Suppressor macrophage (primary cell): ENCODE results near the gene GPR143.
"Not testable (repeated sequence)": the region's sequence is repeated elsewhere in the genome, so short reads cannot be mapped to it uniquely, and the experiment has no call there.

Experiments
- DNase-seq, 4 experiments: peaks; one replicate each; pipeline ENCODE4 v3.0.0-alpha.2; 2020 to 2022
- total RNA-seq, 17 experiments: gene quantifications; one replicate each; lab custom pipeline; 2026; ENCODE audit warnings: mixed read lengths in 6 of 17, inconsistent platforms in 3 of 17; lab: John Stamatoyannopoulos, UW

Gene GPR143
- 0 to 1.2 (median 0.05) reads per million in 17 experiments for total RNA-seq

DNA sequence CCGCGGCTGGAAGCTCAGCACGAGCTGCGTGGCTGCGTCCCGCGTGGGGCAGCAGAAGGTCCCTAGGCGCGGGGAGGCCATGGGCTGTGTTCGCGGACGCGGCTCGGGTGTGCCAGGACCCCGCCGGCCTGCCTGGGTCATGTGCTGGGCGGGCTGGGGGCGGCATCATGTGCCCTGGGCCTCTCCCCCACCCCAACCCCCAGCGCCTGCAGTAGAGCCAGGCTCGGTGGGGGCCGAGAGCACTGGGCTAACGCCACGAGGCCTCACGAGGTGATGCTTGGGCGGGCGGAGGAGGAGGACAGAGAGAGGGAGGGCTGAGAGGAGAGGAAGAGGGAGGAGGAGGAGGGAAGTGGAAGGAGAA lies at the start of gene GPR143:
Gene GPR143 (minus strand): TSS at position 111 of the 361 bp plus-strand sequence. CDS start 30 bp downstream, at position 81.
- no peak for DNase-seq

DNA sequence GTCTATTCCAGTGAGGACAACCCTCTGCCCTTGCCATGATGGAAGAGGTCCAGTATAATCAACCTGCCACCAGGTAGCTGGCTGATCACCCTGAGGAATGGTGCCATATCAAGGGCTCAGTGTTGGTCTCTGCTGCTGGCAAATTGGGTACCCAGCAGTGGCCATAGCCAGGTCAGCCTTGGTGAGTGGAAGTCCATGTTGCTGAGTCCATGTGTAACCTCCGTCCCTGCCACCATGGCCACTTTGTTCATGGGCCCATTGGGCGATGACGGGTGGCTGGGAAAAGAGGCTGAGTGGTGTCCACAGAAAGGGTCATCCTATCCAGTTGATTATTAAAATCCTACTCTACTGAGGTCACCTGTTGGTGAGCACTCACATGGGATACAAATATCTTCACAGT lies 45.4 kb upstream of the GPR143 start:
- DNase-seq = not testable (repeated sequence)

DNA sequence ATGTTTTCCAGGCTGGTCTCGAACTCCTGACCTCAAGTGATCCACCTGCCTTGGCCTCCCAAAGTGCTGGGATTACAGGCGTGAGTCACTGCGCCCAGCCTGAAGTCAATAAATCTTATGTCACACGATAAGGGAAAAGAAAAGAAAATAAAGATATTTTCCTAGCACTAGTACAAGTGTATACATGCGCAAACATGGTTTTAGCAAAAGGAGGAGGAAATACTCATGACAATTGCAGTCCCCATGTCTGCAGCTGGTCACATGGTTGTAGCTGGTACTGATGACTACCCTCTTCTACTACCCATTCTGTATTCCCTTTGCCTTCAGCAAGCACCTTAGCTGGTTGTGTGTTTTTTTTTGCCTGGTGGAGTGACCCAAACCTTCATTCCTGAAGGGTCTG lies 44.2 kb upstream of the GPR143 start:
- not testable (repeated sequence) for DNase-seq

DNA sequence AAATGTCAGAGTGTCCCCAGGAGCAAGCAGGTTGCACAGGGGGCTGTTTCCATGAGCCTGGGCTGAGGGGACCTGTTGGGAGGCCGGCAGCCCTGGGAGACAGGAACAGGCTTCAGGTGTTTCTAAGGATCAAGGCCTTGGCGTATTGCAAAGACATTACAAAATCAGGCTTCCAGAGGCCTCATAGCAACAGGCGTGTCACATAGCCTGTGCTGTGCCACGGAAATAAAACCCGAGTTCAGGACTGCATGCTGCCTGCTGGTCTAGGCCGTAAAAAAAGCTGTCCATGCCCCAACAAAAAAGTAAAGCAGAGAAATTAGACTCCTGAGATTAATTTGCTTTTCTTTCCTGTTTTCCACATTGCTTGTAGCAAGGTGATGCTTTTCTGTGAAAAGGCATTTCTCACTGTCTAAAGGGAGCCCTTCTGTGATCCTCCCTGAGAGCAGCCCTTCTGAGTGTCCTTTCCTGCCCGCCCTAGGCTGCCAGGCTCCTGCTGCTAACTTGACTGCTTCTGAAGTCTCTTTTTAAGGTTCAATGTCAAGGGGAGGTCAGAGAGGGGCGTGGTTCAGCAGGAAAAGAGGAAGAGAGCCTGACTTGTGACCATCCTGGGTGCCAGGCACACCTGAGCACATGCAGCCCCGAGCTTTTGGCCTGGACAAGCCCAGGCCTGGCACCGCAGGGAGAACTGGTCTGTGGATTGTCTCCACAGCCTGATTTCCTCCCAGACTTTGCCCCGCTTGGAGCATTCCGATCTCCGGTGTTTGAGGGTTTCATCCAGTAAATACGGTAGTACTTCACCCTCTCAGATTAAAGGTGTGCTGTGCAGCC lies 41.9 kb upstream of the GPR143 start:
- DNase-seq = no peak

DNA sequence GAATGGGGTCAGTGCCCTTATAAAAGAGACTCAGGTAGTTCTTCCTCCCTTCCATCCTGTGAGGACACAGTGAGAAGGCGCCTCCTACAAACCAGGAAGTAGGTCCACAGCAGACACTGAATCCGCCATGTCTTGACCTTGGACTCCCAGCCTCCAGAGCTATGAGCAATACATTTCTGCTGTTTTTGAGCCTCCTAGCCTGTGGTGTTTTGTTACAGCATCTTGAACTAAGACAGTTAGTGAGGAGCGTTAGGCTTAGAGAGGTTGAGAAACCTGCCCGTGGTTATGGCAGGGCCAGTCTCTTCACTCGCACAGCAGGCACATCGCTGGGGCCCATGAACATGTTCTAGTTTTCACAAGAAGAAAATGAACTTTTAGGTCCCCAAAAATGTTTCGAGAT lies 40.3 kb upstream of the GPR143 start:
- DNase-seq = no peak

DNA sequence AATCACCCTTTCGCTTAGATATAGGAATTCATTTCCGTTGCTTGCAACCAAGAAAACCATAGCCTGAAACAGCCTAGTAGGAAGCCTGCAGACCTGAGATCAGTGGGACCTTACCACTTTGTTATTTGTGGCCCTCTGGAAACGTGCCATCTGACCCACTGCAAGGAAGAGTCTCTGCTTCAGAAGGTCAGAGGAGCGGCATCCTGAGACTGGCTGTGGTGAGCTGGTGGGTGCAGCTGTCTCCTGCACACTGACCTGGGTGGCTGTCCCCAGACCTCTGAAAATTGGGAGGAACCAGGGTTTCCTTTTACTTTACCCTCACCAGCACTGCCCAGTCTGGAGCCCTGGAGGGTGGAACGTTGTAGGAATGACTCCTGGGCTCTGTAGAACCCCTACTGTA lies 38.8 kb upstream of the GPR143 start:
- DNase-seq = no peak

DNA sequence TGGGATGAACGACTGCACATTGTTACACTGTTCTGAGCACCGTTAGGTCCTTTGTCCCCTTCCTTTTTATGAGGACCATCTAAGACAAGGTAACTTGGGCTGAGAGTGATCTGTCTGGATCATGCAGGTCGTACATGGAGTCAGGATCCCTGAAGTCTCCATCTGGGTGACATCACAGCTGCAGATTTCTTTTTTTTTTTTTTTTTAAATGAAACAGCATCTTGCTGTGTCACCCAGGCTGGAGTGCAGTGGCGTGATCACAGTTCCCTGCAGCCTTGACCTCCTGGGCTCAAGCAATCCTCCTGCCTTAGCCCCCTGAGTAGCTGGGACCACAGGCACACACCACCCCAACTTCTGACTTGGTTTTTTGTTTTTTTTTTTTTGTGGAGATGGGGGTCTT lies 37.1 kb upstream of the GPR143 start:
- DNase-seq = no peak

DNA sequence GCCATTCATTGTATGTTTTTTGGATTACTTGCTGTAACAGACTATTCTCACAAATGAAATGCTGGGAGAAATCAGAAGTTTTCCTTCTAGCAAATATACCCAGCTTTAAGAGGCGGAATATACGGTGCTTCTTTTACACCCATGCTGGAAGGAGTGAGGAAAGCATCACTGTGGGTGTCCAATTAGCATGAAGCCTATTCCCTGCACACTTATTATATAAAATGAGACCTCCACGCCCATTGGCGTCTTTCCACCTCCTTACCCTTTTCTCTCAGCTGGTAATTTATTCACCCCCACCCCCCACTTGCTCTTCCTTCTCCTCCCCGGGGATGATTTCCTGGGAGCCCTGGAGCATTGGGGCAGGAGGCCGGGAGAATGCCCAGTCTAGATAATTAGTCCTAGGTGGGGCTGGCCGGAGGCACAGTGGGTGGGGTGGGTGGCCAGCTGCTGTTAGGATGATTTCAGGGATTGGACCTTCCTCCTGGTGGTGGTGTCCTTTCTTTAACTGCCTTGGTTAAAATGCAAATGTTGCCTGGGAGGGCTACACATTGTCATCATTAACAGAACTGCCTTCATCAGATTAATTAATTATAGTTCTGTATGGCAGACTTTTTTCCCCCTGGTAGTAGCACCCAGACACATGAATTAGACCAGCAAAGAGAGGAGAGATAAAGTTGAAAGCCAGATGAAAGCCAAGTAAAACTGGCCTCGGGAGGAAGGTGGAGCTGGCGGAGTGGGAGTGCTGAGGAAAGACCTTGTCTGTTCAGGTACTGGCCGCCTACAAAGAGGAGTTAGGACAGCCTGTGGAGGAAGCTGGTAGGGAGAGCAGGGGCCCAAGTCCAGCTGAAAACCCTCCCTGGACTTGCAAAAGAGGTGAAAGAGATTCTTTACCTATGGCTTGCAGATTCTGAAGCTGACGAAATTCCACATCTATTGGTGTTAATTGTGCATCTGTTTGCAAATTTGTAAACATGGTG lies 32.0 kb upstream of the GPR143 start:
- DNase-seq = no peak

DNA sequence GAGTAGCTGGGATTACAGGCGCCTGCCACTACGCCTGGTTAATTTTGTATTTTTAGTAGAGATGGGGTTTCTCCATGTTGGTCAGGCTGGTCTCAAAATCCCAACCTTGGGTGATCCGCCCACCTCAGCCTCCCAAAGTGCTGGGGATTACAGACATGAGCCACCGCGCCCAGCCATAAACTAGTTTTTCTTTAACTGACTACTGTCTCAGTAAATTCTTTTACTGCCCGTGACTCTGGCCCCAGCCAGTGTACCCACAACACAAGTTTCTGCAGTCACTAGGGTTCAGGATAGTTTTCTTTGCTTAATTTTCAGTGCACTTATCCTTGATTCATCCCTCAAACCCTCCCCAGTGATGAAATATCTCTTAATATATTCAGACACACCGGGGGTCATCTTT lies 28.8 kb upstream of the GPR143 start:
- no peak for DNase-seq

DNA sequence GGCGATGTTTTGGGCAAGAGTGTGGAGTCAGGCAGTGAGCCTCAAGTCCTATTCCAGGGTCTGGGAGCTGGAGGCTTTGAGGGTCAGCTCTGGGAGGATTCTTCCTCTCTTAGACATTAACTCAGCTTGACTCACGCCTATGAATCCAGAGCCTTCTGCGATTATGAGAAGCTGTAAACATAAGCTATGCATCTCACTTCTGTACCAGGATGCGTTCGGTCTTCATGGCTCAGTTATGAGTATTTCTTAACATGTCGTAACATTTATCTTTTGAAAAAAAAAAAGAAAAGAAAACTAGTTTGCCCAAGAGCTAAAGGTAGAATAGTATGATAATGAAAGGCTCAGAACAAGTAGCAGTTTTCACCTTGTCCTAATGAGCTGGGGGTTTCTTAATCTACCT lies 25.2 kb upstream of the GPR143 start:
- no peak for DNase-seq

DNA sequence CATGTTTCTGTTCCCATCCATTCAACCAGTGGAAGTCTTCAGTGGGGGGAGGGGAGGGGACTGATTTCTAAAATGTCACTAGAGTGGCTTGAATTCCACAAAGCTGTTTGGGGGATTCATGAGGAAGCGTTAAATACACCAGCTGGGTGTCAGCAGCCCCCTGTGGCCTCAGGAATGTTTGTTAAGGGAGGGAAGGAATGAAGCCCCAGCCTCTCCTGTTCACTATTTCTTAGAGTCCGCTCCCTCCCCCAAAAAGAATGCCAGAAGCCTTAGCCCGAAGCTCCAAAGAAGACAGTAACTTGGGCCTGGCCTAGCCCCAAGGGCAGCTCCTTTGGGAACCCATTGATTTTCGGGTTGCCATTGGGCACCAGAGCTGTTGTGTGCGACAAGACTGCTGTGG lies 23.9 kb upstream of the GPR143 start:
- no peak for DNase-seq

DNA sequence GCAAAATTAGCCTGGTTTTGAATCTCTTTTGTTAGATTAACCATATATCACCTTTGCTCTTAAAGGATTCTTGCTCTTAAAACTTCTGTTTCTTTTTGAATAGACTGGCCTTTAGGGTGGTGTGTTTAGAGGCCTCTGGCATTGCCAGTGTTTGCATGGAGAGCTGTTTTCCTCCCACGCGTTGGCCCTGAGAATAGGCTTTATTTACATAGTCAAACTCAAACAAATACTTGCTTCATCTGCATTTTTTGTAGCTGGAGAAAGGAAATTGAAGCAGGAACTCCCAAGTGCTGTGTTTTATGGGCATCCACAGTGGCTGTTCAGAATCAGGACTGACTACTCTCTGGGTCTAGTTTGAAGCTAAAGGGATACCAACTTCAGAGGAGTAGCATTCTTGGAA lies 23.3 kb upstream of the GPR143 start:
- no peak for DNase-seq

DNA sequence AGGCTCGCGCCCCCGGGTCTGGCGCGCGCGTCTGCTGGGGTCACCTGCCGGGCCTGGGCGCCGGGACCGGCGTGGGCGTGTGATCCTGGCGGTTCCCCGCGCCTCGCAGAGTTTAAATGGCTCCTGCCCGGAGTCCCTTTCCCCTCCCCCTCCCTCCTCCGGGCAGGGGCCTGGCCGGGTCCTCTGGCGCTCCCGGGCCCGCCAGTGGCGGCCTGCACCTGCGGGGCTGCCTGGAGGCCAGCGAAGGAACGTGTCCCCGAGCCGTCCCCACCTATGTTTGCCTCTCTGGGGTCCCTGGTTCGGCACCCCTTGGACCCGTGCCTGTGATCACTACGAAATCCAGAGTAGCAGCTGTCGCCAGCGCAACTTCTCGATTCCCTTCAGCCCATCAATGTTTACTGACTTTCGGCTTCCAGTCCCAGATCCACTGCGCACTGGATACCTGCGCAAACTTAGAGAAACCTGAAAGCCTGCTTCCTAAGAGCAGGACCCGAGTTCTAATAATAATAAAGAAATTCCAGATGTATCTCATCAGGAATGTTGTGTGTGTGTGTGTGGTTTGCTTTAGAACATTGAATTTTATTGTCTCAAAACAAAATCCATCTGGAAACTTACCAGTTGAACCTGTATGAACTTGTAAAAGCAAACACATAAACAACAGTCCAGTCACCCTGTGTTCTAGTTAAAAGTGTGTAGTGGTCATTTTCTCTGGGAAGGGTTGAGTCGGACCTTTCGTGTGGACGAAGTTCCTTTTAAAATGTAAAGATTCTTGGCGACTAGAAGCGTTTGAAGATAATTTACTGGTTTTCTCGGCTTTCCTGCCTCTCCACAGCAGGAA lies 21.4 kb upstream of the GPR143 start:
- DNase-seq = no peak

DNA sequence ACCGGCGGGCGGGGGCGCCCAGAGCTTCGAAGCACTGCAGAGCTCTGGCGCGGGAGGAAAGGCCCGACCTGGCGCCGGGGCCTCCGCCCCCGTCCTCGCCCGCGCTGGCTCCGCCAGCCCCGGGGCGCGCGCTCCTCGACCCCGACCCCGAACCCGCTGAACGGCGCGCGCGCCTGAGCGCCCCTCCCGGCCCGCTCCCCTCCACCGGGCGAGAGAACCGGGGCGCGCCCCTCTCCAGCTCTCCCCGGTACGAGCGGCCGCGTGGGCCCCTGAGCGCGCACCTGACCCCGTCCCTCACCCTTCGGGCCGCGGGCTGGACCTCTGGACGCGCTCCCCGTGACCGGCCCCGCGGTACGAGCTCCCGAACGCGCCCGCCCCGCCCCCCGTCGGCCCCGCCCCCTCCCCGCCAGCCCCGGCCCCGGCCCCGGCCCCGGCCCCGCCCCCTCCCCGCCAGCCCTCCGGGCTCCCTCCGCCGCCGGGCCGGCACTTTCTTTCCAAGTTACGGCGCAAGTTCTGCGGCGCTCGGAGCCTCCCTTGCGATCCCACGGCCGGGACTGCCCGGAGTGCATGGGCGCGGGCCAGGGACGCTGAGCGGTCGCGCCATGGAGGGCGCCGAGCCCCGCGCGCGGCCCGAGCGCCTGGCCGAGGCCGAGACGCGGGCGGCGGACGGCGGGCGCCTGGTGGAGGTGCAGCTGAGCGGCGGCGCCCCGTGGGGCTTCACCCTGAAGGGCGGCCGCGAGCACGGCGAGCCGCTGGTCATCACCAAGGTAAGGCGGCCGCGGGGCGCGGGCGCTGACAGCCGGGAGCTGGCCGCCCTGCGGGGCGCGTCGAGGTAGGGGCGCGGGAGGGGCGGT lies 20.5 kb upstream of the GPR143 start, which contains the start of gene SHROOM2:
Gene SHROOM2 (plus strand): TSS at position 486 of the 854 bp plus-strand sequence. CDS start 117 bp downstream, at position 603.
- no peak for DNase-seq

DNA sequence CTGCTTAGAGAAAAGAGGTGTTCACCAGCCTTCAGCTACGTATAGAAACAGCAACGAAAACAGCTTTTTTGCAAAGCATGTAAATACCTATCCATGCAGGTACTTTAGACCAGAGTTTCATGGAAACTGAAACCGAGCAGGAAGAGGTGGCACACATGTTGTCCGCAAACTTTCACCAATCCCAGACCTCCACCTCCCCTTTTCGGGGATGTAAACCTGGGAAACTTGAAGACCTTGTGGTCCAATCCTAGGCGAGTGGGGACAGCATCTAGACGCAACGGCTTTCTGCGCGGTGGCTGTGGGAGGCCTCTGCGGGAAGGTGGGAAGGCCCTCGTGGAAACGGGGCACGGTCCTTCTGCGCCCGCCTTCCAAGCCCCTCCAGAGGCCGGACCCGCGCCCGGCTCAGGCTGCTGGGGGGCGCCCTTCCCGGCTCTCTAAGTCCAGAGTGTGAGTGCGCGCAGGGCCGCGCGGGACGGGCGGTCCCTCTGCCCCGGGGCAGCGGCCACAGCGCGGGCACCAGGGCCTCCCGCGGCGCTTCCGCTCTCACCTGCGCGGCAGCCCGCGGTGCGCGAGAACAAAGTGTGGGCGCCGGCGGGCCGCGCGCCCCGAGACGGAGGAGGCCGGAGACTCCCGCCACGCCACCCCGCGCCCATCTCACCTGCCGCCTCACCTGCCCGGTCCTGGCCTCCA lies 19.8 kb upstream of the GPR143 start:
- no peak for DNase-seq

DNA sequence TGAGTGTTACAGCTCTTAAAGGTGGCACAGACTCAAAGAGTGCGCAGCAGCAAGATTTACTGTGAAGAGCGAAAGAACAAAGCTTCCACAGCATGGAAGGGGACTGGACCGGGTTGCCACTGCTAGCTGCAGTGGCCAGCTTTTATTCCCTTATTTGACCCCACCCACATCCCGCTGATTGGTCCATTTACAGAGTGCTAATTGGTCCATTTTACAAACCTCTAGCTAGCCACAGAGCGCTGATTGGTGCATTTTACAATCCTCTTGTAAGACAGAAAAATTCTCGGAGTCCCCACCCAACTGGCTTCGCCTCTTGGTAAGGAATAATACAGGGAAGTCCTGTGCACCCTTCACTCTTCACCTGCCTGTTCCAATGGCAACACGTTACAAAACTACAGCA lies 18.7 kb upstream of the GPR143 start:
- no peak for DNase-seq

DNA sequence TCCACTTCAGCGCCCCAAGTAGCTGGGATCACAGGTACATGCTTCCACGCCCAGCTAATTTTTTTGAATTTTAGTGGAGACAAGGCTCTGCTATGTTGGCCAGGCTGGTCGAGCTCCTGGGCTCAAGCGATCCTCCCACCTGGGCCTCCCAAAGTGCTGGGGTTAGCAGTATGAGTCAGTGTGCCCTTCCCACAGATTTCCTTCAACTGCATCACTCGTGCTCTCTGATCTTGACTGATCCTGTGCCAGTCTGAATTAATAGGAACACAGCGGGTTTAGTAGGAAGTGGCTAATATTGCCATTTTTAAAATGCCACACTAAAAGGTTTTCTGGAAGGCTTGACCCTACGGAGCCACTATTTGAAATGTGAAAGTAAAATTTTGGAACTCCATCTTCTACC lies 16.3 kb upstream of the GPR143 start:
- no peak for DNase-seq

DNA sequence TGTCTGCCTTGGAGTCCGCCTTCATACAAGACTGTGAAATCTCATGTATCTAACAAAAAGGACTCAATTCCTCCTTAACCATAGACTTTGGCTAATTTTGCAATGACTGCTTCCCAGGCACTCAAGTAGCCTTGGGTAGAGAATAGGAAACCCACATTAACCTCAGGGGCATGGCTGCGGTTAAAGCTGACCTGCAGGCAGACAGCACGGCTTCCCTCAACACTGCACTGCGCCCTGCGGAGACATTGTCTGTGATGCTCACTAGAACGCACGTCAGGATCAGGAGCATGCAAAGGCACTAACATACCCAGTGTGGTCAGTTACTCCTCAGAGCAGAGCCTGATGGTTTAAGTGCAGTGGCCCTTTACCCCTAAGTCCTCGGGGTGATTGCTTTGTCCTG lies 10.3 kb upstream of the GPR143 start:
- no peak for DNase-seq

DNA sequence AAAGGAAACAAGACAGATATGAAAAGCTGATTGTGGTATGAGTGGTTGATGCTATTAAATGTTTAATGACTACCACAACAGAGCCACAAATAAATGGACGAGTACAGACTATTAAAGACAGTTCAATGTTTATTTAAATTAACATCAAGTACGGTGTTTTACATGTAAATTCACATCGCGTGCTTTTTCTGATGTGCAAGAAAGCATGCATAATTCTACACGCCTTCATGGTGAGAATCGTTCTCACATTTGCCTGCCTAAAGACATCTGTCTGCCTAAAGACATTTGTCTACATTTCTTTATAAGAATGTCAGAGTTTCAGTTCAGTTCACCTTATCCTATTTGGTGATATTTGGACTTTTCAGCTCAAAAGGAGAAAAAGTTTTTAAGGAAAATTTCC lies 7.3 kb upstream of the GPR143 start:
- no peak for DNase-seq

DNA sequence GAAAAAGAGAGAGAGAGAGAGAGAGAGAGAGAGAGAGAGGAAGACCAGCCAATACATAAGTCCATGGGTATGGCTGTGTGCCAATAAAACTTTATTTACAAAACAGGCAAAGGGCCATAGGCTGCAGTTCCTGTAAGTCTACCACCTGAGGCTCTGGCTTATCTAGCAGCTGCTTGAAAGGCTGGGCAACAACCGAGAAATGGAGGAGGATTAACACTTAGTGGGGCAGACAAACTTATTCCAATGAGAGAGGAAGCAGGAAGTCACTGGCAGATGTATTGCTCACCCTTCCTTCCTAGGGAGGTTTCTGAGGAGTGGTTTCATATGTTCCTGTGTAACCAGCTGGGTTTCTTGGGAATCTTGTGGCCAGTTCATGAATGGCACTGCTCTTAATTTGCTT lies 4.7 kb upstream of the GPR143 start:
- no peak for DNase-seq

DNA sequence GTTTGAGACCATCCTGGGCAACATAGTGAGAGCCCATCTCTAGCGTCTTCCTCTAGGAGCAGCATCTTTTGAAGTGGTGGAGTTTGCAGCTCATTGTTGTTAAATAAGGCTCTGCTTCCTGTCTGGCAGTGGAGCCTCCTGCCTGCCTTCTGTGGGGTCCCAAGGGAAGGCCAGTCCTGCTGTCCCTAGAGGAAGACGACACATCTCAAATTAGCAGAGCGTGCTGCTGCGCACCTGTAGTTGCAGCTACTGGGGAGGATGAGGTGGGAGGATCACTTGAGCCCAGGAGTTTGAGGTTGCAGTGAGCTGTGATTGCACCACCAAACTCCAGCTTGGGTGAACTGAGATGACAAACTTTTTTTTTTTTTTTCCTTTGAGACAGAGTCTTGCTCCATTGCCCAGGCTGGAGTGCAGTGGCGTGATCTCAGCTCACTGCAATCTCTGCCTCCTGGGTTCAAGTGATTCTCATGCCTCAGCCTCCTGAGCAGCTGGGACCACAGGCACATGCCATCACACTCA lies 2.7 kb upstream of the GPR143 start:
- DNase-seq = not testable (repeated sequence)
